SK-N-SH (cell line): ENCODE data around the gene CLCNKB. TPM values are rescaled to one million over a fixed set of nuclear protein-coding genes. Genes with fewer than 3 reads are reported as not detected.

Source experiments
- CTCF ChIA-PET: fragments of 300-600, 350-600 bp; formaldehyde crosslinking; extraction: SDS; loops from one replicate; lab custom pipeline; 2021; lab: Yijun Ruan, JAX
- POLR2A ChIA-PET: fragments of 350-600 bp; sonication (Branson Sonifier 250); formaldehyde crosslinking; extraction: SDS; loops from one replicate; lab custom pipeline; 2020; ENCODE audit warnings: antibody characterized with exemption, inconsistent platforms; lab: Yijun Ruan, JAX
- DNase-seq: peaks from one replicate; pipeline ENCODE4 v3.0.0; 2012
- H2AFZ ChIP-seq: fragments of 200-600 bp; sonication (generic); 2 replicates; pipeline ENCODE4 v1.8.1; 2016; ENCODE audit warnings: antibody characterized with exemption, mild to moderate bottlenecking, low read depth
- H3F3A ChIP-seq: fragments of 200-600 bp; sonication (generic); replicated peaks from 2 replicates; pipeline ENCODE3; 2016; ENCODE audit warnings: antibody characterized with exemption, mild to moderate bottlenecking; ENCODE audit not compliant: insufficient read depth
- H3K27ac ChIP-seq, 2 experiments: fragments of 200-500 bp in 1 of 2; fragments of 200-600 bp in 1 of 2; sonication (Bioruptor generic) in 1 of 2; sonication (generic), shearing (Covaris generic) in 1 of 2; 2 replicates each; pipeline versions ENCODE4 v1.5.1 to v1.6.1; 2014 to 2016; ENCODE audit warnings: low read depth in 2 of 2, inconsistent platforms in 1 of 2, low read length in 1 of 2, mild to moderate bottlenecking in 1 of 2, mixed read lengths in 1 of 2
- H3K27me3 ChIP-seq: fragments of 200-600 bp; sonication (generic), shearing (Covaris generic); 2 replicates; pipeline ENCODE4 v1.6.1; 2016; ENCODE audit warnings: mixed run types; ENCODE audit not compliant: insufficient read depth
- H3K36me3 ChIP-seq, 2 experiments: fragments of 200-500 bp in 1 of 2; fragments of 200-600 bp in 1 of 2; sonication (Bioruptor generic) in 1 of 2; sonication (generic) in 1 of 2; replicated peaks in 1 of 2; 2 replicates each; pipeline versions ENCODE3 to v1.5.1; 2014 to 2016; ENCODE audit warnings: low read length in 1 of 2, mild to moderate bottlenecking in 1 of 2; ENCODE audit not compliant: insufficient read depth in 2 of 2, control insufficient read depth in 1 of 2
- H3K4me1 ChIP-seq, 2 experiments: fragments of 200-500 bp in 1 of 2; fragments of 200-600 bp in 1 of 2; sonication (Bioruptor generic) in 1 of 2; sonication (generic), shearing (Covaris generic) in 1 of 2; 2 replicates each; pipeline versions ENCODE4 v1.5.1 to v1.6.1; 2014 to 2016; ENCODE audit warnings: low read depth in 1 of 2, low read length in 1 of 2, mixed run types in 1 of 2; ENCODE audit not compliant: insufficient read depth in 2 of 2, control insufficient read depth in 1 of 2
- H3K4me2 ChIP-seq: fragments of 200-600 bp; sonication (generic), shearing (Covaris generic); 2 replicates; pipeline ENCODE4 v1.6.1; 2017; ENCODE audit warnings: mixed run types
- H3K4me3 ChIP-seq, 2 experiments: fragments of 200-500 bp in 1 of 2; fragments of 200-600 bp in 1 of 2; sonication (Bioruptor generic) in 1 of 2; sonication (generic), shearing (Covaris generic) in 1 of 2; 2 replicates each; pipeline versions ENCODE4 v1.5.1 to v1.8.1; 2014 to 2016; ENCODE audit warnings: low read depth in 2 of 2, inconsistent platforms in 1 of 2, low read length in 1 of 2, mild to moderate bottlenecking in 1 of 2, mixed read lengths in 1 of 2, moderate library complexity in 1 of 2
- H3K79me2 ChIP-seq: fragments of 200-600 bp; sonication (generic); 2 replicates; pipeline ENCODE4 v1.8.1; 2017; ENCODE audit warnings: mild to moderate bottlenecking; ENCODE audit not compliant: insufficient read depth
- H3K9ac ChIP-seq: fragments of 200-600 bp; sonication (generic); 2 replicates; pipeline ENCODE4 v1.6.1; 2017; ENCODE audit warnings: mixed run types
- H3K9me2 ChIP-seq: fragments of 200-600 bp; sonication (generic); 2 replicates; pipeline ENCODE4 v1.6.1; 2017; ENCODE audit warnings: mixed run types
- H3K9me3 ChIP-seq: fragments of 200-600 bp; sonication (generic); 2 replicates; pipeline ENCODE4 v1.6.1; 2017; ENCODE audit warnings: mixed run types, mild to moderate bottlenecking, moderate library complexity
- H4K20me1 ChIP-seq: fragments of 200-600 bp; sonication (generic); 2 replicates; pipeline ENCODE4 v1.6.1; 2017; ENCODE audit warnings: mild to moderate bottlenecking, mixed run types; ENCODE audit not compliant: insufficient read depth
- CTCF ChIP-seq: fragments of 200-600 bp; sonication (generic); IDR thresholded peaks from 2 replicates; pipeline ENCODE4 v1.6.1; 2017; ENCODE audit warnings: antibody characterized with exemption, mild to moderate bottlenecking, moderate library complexity
- EZH2phosphoT487 ChIP-seq: fragments of 200-600 bp; sonication (generic); IDR thresholded peaks from 2 replicates; pipeline ENCODE4 v1.6.1; 2017; ENCODE audit warnings: low read depth, mixed run types, mild to moderate bottlenecking, antibody characterized with exemption, moderate library complexity, borderline replicate concordance
- FOSL2 ChIP-seq: IDR thresholded peaks from 2 replicates; pipeline ENCODE4 v1.4.0; 2012; ENCODE audit warnings: low read depth, mild to moderate bottlenecking, moderate library complexity, borderline replicate concordance
- FOXJ3 ChIP-seq: sonication (generic); formaldehyde crosslinking; IDR thresholded peaks from 2 replicates; pipeline ENCODE4 v1.5.1; 2020; ENCODE audit warnings: mild to moderate bottlenecking, missing genetic modification reagents
- FOXM1 ChIP-seq: IDR thresholded peaks from 2 replicates; pipeline ENCODE4 v1.4.0; 2012; ENCODE audit warnings: low read depth, mild to moderate bottlenecking
- GABPA ChIP-seq: IDR thresholded peaks from 2 replicates; pipeline ENCODE4 v1.4.0; 2012; ENCODE audit warnings: low read depth, mild to moderate bottlenecking
- GATA2 ChIP-seq: sonication (generic); formaldehyde crosslinking; IDR thresholded peaks from 2 replicates; pipeline ENCODE4 v1.5.0; 2020; ENCODE audit warnings: mild to moderate bottlenecking, missing genetic modification reagents
- IRF3 ChIP-seq: fragments of 150-350 bp; IDR thresholded peaks from 2 replicates; pipeline ENCODE4 v1.6.1; 2016; ENCODE audit warnings: mild to moderate bottlenecking, low read depth, low read length
- JUND ChIP-seq: IDR thresholded peaks from 2 replicates; pipeline ENCODE4 v1.4.0; 2012
- MAX ChIP-seq: IDR thresholded peaks from 2 replicates; pipeline ENCODE4 v1.4.0; 2012; ENCODE audit warnings: low read depth
- MEF2A ChIP-seq: IDR thresholded peaks from 2 replicates; pipeline ENCODE4 v1.4.0; 2012; ENCODE audit warnings: low read depth, borderline replicate concordance
- NFIC ChIP-seq: IDR thresholded peaks from 2 replicates; pipeline ENCODE4 v1.4.0; 2012; ENCODE audit warnings: borderline replicate concordance
- POLR2AphosphoS5 ChIP-seq: IDR thresholded peaks from 2 replicates; pipeline ENCODE4 v1.6.1; 2012; ENCODE audit warnings: low read depth, low read length
- RAD21 ChIP-seq: IDR thresholded peaks from 2 replicates; pipeline ENCODE4 v1.6.1; 2012; ENCODE audit warnings: mild to moderate bottlenecking, low read length
- RCOR1 ChIP-seq: fragments of 150-350 bp; IDR thresholded peaks from 2 replicates; pipeline ENCODE4 v1.6.1; 2017; ENCODE audit warnings: antibody characterized with exemption, low read length
- RFX5 ChIP-seq: IDR thresholded peaks from 2 replicates; pipeline ENCODE4 v1.6.1; 2012; ENCODE audit warnings: mild to moderate bottlenecking, improper control_type of control experiment, low read length
- SIN3A ChIP-seq: IDR thresholded peaks from 2 replicates; pipeline ENCODE4 v1.6.1; 2012; ENCODE audit warnings: low read depth, mild to moderate bottlenecking, low read length, moderate library complexity, borderline replicate concordance
- TAF1 ChIP-seq: IDR thresholded peaks from 2 replicates; pipeline ENCODE4 v1.6.1; 2012; ENCODE audit warnings: low read depth, mild to moderate bottlenecking, low read length, moderate library complexity, borderline replicate concordance
- TCF12 ChIP-seq: IDR thresholded peaks from 2 replicates; pipeline ENCODE4 v1.4.0; 2012
- TEAD4 ChIP-seq: IDR thresholded peaks from 2 replicates; pipeline ENCODE4 v1.4.0; 2012; ENCODE audit warnings: mild to moderate bottlenecking, borderline replicate concordance; ENCODE audit not compliant: insufficient read depth
- YY1 ChIP-seq: IDR thresholded peaks from 2 replicates; pipeline ENCODE4 v1.4.0; 2012; ENCODE audit warnings: low read depth, mild to moderate bottlenecking
- WGBS: methylation state at CpG from one replicate; pipeline ENCODE4 v1.1.6; 2017; ENCODE audit warnings: low lambda C conversion rate; 5-methylcytosine and 5-hydroxymethylcytosine counted together
- polyA plus RNA-seq, 3 experiments: library from polyadenylated mRNA; depleted of rRNA; stranded (reverse); fragments of >200 nt; gene quantifications; 2 replicates each; pipeline ENCODE4 v1.2.3, GENCODE V29; 2012

CLCNKB gene
- polyA plus RNA-seq, 1 of the 3 experiments (the other 2 are of a cell fraction): 0.41 TPM

- H4K20me1 ChIP-seq: no peaks in the 10 kb centered on the region
- CTCF ChIA-PET: interaction anchor here (0.8 to 1.2 kb wide), 5 partner anchors 15 to 56 kb away, joined by 3 to 4 read pairs (median 3); no protein-coding TSS in a partner anchor
- no peak overlapping the region for H3K27ac ChIP-seq
- TF ChIP-seq MEF2A (no peak), RFX5 (no peak), RAD21 (no peak), IRF3 (no peak), CTCF (no peak), SIN3A (no peak), FOSL2 (no peak), TEAD4 (no peak), NFIC (no peak), GABPA (no peak), POLR2AphosphoS5 (no peak), FOXJ3 (CRISPR knock-in tag) (no peak), JUND (no peak), YY1 (no peak), TCF12 (no peak), FOXM1 (no peak), GATA2 (CRISPR knock-in tag) (no peak), RCOR1 (no peak)
- no peak overlapping the region for H3K4me2 ChIP-seq
- no peaks in the 10 kb centered on the region for H3K79me2 ChIP-seq
- no peaks in the 10 kb centered on the region for H3K27me3 ChIP-seq
- H3K9me2 ChIP-seq: no peaks in the 10 kb centered on the region
- H3K9ac ChIP-seq: no peak overlapping the region
- POLR2A ChIA-PET: no interaction called here
- no peaks in the 10 kb centered on the region for H3K9me3 ChIP-seq
- no peaks in the 10 kb centered on the region for H3F3A ChIP-seq
- no peaks in the 10 kb centered on the region for H3K4me1 ChIP-seq
- WGBS: 84% methylated on average over 1 of the region's 1 CpG
- no peak for DNase-seq
- H3K36me3 ChIP-seq: no peaks in the 10 kb centered on the region
- no peak overlapping the region for H3K4me3 ChIP-seq
- no peak overlapping the region for H2AFZ ChIP-seq
Observed at GRCh38 chr1:16099412-16099811, 55.8 kb downstream of the CLCNKB start.

GRCh38 chr1:16101623-16102022 is 58.0 kb downstream of the CLCNKB start:
- Histone ChIP-seq H3K36me3 (no peaks in the 10 kb centered on the region), H3K9me3 (no peaks in the 10 kb centered on the region), H4K20me1 (no peaks in the 10 kb centered on the region), H3K27me3 (no peaks in the 10 kb centered on the region), H3K9me2 (no peaks in the 10 kb centered on the region), H3K4me3 (no peak overlapping the region), H3K4me1 (no peaks in the 10 kb centered on the region; a peak in 1 of 4 replicates), H3K79me2 (no peaks in the 10 kb centered on the region), H3K27ac (no peak overlapping the region), H3K4me2 (no peak overlapping the region), H3K9ac (no peak overlapping the region), H2AFZ (no peak overlapping the region), H3F3A (no peaks in the 10 kb centered on the region)
- POLR2A ChIA-PET: no interaction called here
- CTCF ChIA-PET: no interaction called here
- DNase-seq: no peak
- no peak for TF ChIP-seq EZH2phosphoT487
- TF ChIP-seq JUND: no peak
- no peak for TF ChIP-seq TAF1
- TF ChIP-seq MAX: no peak
- TF ChIP-seq GABPA: no peak
- TF ChIP-seq SIN3A: no peak
- WGBS: 83% methylated on average over 9 of the region's 9 CpGs
